GM18909 (cell line): Measurements from ENCODE around the gene GPAM.
A peak's percentile ranks its signal among the peaks of the same experiment; 100 is the strongest.
"Not testable (repeated sequence)": the region's sequence is repeated elsewhere in the genome, so short reads cannot be mapped to it uniquely, and the experiment has no call there.

Source experiments
- ATAC-seq: cut with Tn5 transposase; IDR thresholded peaks from one replicate; pipeline ENCODE4 v1.9.1; 2021; ENCODE audit warnings: mild to moderate bottlenecking; ENCODE audit not compliant: unreplicated experiment, poor library complexity

GPAM gene

GRCh38 chr10:112217386-112218035 is 33.9 kb upstream of the GPAM start:
- no peak for ATAC-seq

GRCh38 chr10:112216966-112217365 is 33.4 kb upstream of the GPAM start:
- ATAC-seq: no peak

- no peak for ATAC-seq
Observed at GRCh38 chr10:112216151-112216550, 32.6 kb upstream of the GPAM start.

- ATAC-seq: no peak
Observed at GRCh38 chr10:112215342-112215774, 31.8 kb upstream of the GPAM start.

- ATAC-seq: no peak
Observed at GRCh38 chr10:112214298-112214926, 30.8 kb upstream of the GPAM start.

GRCh38 chr10:112213836-112214235 is 30.3 kb upstream of the GPAM start:
- ATAC-seq: no peak

GRCh38 chr10:112213098-112213823 is 29.7 kb upstream of the GPAM start:
- no peak for ATAC-seq

- ATAC-seq: no peak
Observed at GRCh38 chr10:112210666-112211065, 27.1 kb upstream of the GPAM start.

GRCh38 chr10:112209684-112210131 is 26.1 kb upstream of the GPAM start:
- ATAC-seq: no peak

- no peak for ATAC-seq
Observed at GRCh38 chr10:112208997-112209396, 25.4 kb upstream of the GPAM start.

- no peak for ATAC-seq
Observed at GRCh38 chr10:112208292-112208691, 24.7 kb upstream of the GPAM start.

- ATAC-seq: peak; percentile 74
Observed at GRCh38 chr10:112203328-112204076, 19.9 kb upstream of the GPAM start.

- peak; percentile 85 for ATAC-seq
Observed at GRCh38 chr10:112202561-112203241, 19.1 kb upstream of the GPAM start.

- no peak for ATAC-seq
Observed at GRCh38 chr10:112202076-112202475, 18.5 kb upstream of the GPAM start.

GRCh38 chr10:112201334-112201733 is 17.8 kb upstream of the GPAM start:
- no peak for ATAC-seq

- not testable (repeated sequence) for ATAC-seq
Observed at GRCh38 chr10:112200259-112200658, 16.7 kb upstream of the GPAM start.

- ATAC-seq: not testable (repeated sequence)
Observed at GRCh38 chr10:112197662-112198061, 14.1 kb upstream of the GPAM start.

GRCh38 chr10:112195224-112195623 is 11.7 kb upstream of the GPAM start:
- ATAC-seq: no peak

GRCh38 chr10:112191791-112192190 is 8.2 kb upstream of the GPAM start:
- no peak for ATAC-seq

- no peak for ATAC-seq
Observed at GRCh38 chr10:112191041-112191590, 7.6 kb upstream of the GPAM start.
